Neural cell (in vitro differentiated cells): ENCODE results near the gene PIEZO1. TPM values are rescaled to one million over a fixed set of nuclear protein-coding genes. Genes with fewer than 3 reads are reported as not detected.

Experiments used
- H2AFZ ChIP-seq: fragments of 200-600, 300-800 bp; sonication (generic), shearing (Covaris generic); 2 replicates; pipeline ENCODE4 v1.6.0; 2014; ENCODE audit warnings: low read depth, mild to moderate bottlenecking, antibody characterized with exemption, low read length, moderate library complexity
- H3F3A ChIP-seq: fragments of 200-600 bp; shearing (Covaris generic); 2 replicates; pipeline ENCODE4 v1.6.1; 2016; ENCODE audit warnings: mild to moderate bottlenecking, moderate library complexity, mixed read lengths, antibody characterized with exemption, low read length; ENCODE audit not compliant: insufficient read depth, poor library complexity, severe bottlenecking
- H3K27ac ChIP-seq: fragments of 200-600, 300-800 bp; sonication (generic), shearing (Covaris generic); 2 replicates; pipeline ENCODE4 v1.5.1; 2014; ENCODE audit warnings: mild to moderate bottlenecking, low read length, moderate library complexity
- H3K27me3 ChIP-seq: fragments of 300-800, 200-600 bp; sonication (generic), shearing (Covaris generic); 2 replicates; pipeline ENCODE4 v1.6.0; 2014; ENCODE audit warnings: mild to moderate bottlenecking, low read depth, low read length, moderate library complexity; ENCODE audit not compliant: insufficient read depth
- H3K36me3 ChIP-seq: fragments of 300-800, 200-600 bp; sonication (generic), shearing (Covaris generic); 2 replicates; pipeline ENCODE4 v1.5.1; 2014; ENCODE audit warnings: mild to moderate bottlenecking, antibody characterized with exemption, low read length, moderate library complexity; ENCODE audit not compliant: insufficient read depth
- H3K4me2 ChIP-seq: fragments of 300-800, 200-600 bp; sonication (generic), shearing (Covaris generic); 2 replicates; pipeline ENCODE4 v1.6.0; 2014; ENCODE audit warnings: mild to moderate bottlenecking, low read length
- H3K4me3 ChIP-seq: fragments of 300-800, 200-600 bp; sonication (generic), shearing (Covaris generic); 2 replicates; pipeline ENCODE4 v1.5.1; 2014; ENCODE audit warnings: mild to moderate bottlenecking, low read length, moderate library complexity
- H3K79me2 ChIP-seq: fragments of 200-600 bp; shearing (Covaris generic); replicated peaks from 2 replicates; pipeline ENCODE4 v1.6.0; 2014; ENCODE audit warnings: mild to moderate bottlenecking, low read length, moderate library complexity; ENCODE audit not compliant: insufficient read depth
- H3K9ac ChIP-seq: fragments of 300-800, 200-600 bp; sonication (generic), shearing (Covaris generic); 2 replicates; pipeline ENCODE4 v1.6.1; 2016; ENCODE audit warnings: mild to moderate bottlenecking, low read length, mixed read lengths
- H3K9me2 ChIP-seq: fragments of 200-600 bp; shearing (Covaris generic); 2 replicates; pipeline ENCODE4 v1.6.1; 2016; ENCODE audit warnings: mild to moderate bottlenecking, low read length, mixed read lengths; ENCODE audit not compliant: insufficient read depth
- H3K9me3 ChIP-seq: fragments of 200-600, 300-800 bp; sonication (generic), shearing (Covaris generic); 2 replicates; pipeline ENCODE4 v1.6.1; 2016; ENCODE audit warnings: mild to moderate bottlenecking, mixed run types, low read length, moderate library complexity, mixed read lengths
- H4K20me1 ChIP-seq: fragments of 200-600 bp; shearing (Covaris generic); 2 replicates; pipeline ENCODE4 v1.6.1; 2016; ENCODE audit warnings: mild to moderate bottlenecking, mixed run types; ENCODE audit not compliant: insufficient read depth
- CTCF ChIP-seq: fragments of 450-650 bp; IDR thresholded peaks from 2 replicates; pipeline ENCODE4 v1.5.1; 2014; ENCODE audit warnings: antibody characterized with exemption, mild to moderate bottlenecking, moderate library complexity; ENCODE audit not compliant: poor library complexity, severe bottlenecking
- EP300 ChIP-seq: fragments of 450-650 bp; conservative IDR thresholded peaks from 2 replicates; pipeline ENCODE4 v1.6.1; 2014; ENCODE audit warnings: antibody characterized with exemption, mild to moderate bottlenecking, moderate library complexity; ENCODE audit not compliant: poor library complexity, severe bottlenecking
- EZH2 ChIP-seq: fragments of 200-600, 300-800 bp; shearing (Covaris generic), sonication (generic); IDR thresholded peaks from 2 replicates; pipeline ENCODE4 v1.6.1; 2014; ENCODE audit warnings: antibody characterized with exemption, low read length, borderline replicate concordance, mild to moderate bottlenecking; ENCODE audit not compliant: insufficient read depth, poor library complexity, severe bottlenecking
- MXI1 ChIP-seq: fragments of 450-650 bp; conservative IDR thresholded peaks from 2 replicates; pipeline ENCODE4 v1.6.1; 2014; ENCODE audit warnings: antibody characterized with exemption, mild to moderate bottlenecking; ENCODE audit not compliant: poor library complexity, severe bottlenecking
- POLR2AphosphoS5 ChIP-seq: IDR thresholded peaks from 2 replicates; pipeline ENCODE4 v1.6.1; 2012
- RAD21 ChIP-seq: fragments of 450-650 bp; conservative IDR thresholded peaks from 2 replicates; pipeline ENCODE4 v1.6.1; 2014; ENCODE audit warnings: antibody characterized with exemption, mild to moderate bottlenecking, moderate library complexity
- REST ChIP-seq: IDR thresholded peaks from 2 replicates; pipeline ENCODE4 v1.6.1; 2012; ENCODE audit warnings: borderline replicate concordance
- SMC3 ChIP-seq: fragments of 450-650 bp; conservative IDR thresholded peaks from 2 replicates; pipeline ENCODE4 v1.6.1; 2014; ENCODE audit warnings: antibody characterized with exemption, mild to moderate bottlenecking, moderate library complexity; ENCODE audit not compliant: poor library complexity
- TAF1 ChIP-seq: IDR thresholded peaks from 2 replicates; pipeline ENCODE4 v1.6.1; 2012; ENCODE audit warnings: low read depth
- polyA plus RNA-seq: library from polyadenylated mRNA; depleted of rRNA; stranded (reverse); fragments of >200 nt; gene quantifications from 2 replicates; pipeline ENCODE4 v1.2.3, GENCODE V29; 2014

PIEZO1 gene
- polyA plus RNA-seq, 1 donor from 2014 or later = not detected

DNA sequence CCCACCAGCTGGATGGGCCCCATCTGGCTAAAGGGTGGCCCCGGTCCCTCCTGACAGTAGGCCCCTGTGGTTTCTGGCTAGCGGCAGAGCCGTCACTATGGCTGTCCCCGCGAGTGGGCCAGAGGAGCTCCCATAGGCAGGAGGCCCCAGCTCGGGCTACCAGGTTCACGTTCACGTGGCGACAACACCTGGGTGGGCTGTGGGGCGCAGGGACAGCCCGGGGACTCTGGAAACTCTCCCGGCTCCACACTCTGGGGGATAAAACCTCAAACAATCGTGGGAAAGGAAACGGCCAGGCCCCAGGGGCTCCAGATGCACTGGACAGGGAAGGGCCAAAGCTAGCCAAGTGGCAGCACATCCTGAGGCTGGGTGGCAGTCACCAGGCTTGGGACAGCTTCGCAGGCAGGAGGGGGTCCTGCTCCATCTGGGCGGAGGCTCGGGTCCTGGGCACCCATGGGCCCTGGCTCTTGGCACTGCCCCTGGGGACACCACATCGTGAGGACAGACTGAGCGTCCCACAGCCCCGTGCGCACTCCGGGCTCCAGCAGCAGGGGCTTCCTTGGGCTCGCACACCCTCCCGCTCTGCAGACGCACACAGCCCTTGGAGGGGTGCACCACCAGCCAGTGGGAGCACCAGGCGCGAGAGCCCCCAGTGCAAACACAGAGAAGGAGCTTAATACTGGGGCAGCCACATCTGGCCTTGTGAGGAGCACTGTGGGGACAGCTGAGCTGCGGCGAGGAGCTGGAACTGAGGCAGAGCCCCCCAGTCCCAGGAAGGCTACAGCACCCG is 83.2 kb downstream of the PIEZO1 start:
- TF ChIP-seq POLR2AphosphoS5 = no peak
- no peaks in the 10 kb centered on the region for H3K36me3 ChIP-seq
- no peaks in the 10 kb centered on the region for H3K27me3 ChIP-seq

DNA sequence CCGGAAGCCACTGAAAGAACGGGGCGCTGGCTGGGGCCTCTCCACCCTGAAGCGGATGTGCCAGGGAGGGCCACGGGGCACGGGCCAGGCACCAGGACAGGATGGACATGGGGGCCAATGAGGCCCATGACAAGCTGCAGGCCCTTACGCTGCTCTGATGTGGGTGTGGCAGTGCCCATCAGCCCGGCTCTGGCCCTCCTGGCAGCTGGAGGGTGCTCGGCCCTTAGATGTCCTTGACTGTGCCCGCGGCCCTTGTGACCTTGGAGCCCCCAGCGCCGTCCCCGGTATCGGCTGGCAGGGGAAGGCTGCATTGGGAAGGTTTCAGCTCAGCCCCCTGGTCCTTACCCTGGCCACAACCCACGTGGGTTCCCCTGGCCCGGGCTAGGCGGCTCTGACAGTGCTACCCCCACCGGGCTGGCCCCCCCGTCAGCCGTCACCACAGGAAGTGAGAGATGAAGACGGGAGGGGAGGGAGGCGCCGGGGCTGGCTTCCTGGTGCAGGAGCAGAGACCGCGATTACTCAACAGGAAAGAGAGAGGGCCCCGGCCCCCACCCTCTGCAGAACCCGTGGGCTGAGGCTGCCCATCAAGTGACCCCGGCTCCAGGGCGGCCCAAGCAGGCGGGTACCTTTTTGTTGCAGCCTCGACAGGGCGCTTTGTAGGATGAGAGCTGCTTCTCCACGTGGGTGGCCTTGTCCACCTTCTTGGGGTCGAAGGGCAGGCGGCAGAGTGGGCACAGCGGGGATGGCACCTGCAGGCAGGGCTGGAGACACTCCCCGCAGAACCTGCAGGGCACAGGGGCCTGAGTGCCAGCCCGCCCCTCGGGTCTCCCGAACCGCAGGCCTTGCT is 84.2 kb downstream of the PIEZO1 start:
- H3K9me2 ChIP-seq = no peaks in the 10 kb centered on the region
- H2AFZ ChIP-seq = no peak overlapping the region
- no peak overlapping the region for H3K9ac ChIP-seq
- H3K4me2 ChIP-seq = no peak overlapping the region
- H3K27me3 ChIP-seq = no peaks in the 10 kb centered on the region
- no peak for TF ChIP-seq SMC3
- TF ChIP-seq RAD21 = no peak
- TF ChIP-seq CTCF = no peak
- no peak for TF ChIP-seq REST
- TF ChIP-seq TAF1 = no peak
- no peak for TF ChIP-seq MXI1
- no peak for TF ChIP-seq EP300
- no peak for TF ChIP-seq POLR2AphosphoS5
- TF ChIP-seq EZH2 = no peak
- no peak overlapping the region for H3K4me3 ChIP-seq
- no peaks in the 10 kb centered on the region for H3K36me3 ChIP-seq
- no peaks in the 10 kb centered on the region for H3F3A ChIP-seq
- H3K27ac ChIP-seq = no peak overlapping the region
- H3K9me3 ChIP-seq = no peaks in the 10 kb centered on the region
- H4K20me1 ChIP-seq = no peaks in the 10 kb centered on the region
- peaks cover 9% of the 10 kb centered on the region for H3K79me2 ChIP-seq

More for the DNA sequence above, 83.2 kb downstream of the PIEZO1 start:
- no peak overlapping the region for H3K4me2 ChIP-seq
- H3F3A ChIP-seq = no peaks in the 10 kb centered on the region
- no peak overlapping the region for H2AFZ ChIP-seq
- H3K9me2 ChIP-seq = no peaks in the 10 kb centered on the region
- H3K9me3 ChIP-seq = no peaks in the 10 kb centered on the region
- H4K20me1 ChIP-seq = no peaks in the 10 kb centered on the region
- no peak overlapping the region for H3K9ac ChIP-seq
- H3K27ac ChIP-seq = no peak overlapping the region
- H3K79me2 ChIP-seq = peaks cover 9% of the 10 kb centered on the region
- no peak overlapping the region for H3K4me3 ChIP-seq
